H9 (cell line): ENCODE results near the gene PHACTR1. TPM values are rescaled to one million over a fixed set of nuclear protein-coding genes. Genes with fewer than 3 reads are reported as not detected.

Experiments
- DNase-seq: peaks from one replicate; pipeline ENCODE4 v3.0.0-alpha.2; 2017
- H2AFZ ChIP-seq: one replicate; pipeline ENCODE4 v1.6.1; 2013; ENCODE audit warnings: mild to moderate bottlenecking, low read length, control low read depth, moderate library complexity
- H2AK5ac ChIP-seq: 2 replicates; pipeline ENCODE4 v1.6.1; 2013; ENCODE audit warnings: low read length, control low read depth, mixed read lengths; ENCODE audit not compliant: insufficient read length
- H2BK120ac ChIP-seq: one replicate; pipeline ENCODE4 v1.6.1; 2013; ENCODE audit warnings: low read depth, mild to moderate bottlenecking, low read length, control low read depth, inconsistent platforms; ENCODE audit not compliant: poor library complexity, severe bottlenecking
- H2BK12ac ChIP-seq: 2 replicates; pipeline ENCODE4 v1.6.1; 2013; ENCODE audit warnings: low read length, control low read depth, mixed read lengths, low read depth; ENCODE audit not compliant: insufficient read length
- H2BK15ac ChIP-seq: 2 replicates; pipeline ENCODE4 v1.6.1; 2013; ENCODE audit warnings: low read depth, low read length, control low read depth
- H2BK20ac ChIP-seq: one replicate; pipeline ENCODE4 v1.6.1; 2013; ENCODE audit warnings: low read depth, mild to moderate bottlenecking, low read length, control low read depth, inconsistent platforms; ENCODE audit not compliant: poor library complexity, severe bottlenecking
- H2BK5ac ChIP-seq: 2 replicates; pipeline ENCODE4 v1.6.1; 2013; ENCODE audit warnings: low read length, control low read depth, mixed read lengths; ENCODE audit not compliant: insufficient read length
- H3K14ac ChIP-seq: 2 replicates; pipeline ENCODE4 v1.6.1; 2013; ENCODE audit warnings: low read length, control low read depth; ENCODE audit not compliant: insufficient read depth
- H3K18ac ChIP-seq: 2 replicates; pipeline ENCODE4 v1.6.1; 2013; ENCODE audit warnings: low read depth, mild to moderate bottlenecking, mixed read lengths, low read length, control low read depth; ENCODE audit not compliant: insufficient read length
- H3K23ac ChIP-seq: 2 replicates; pipeline ENCODE4 v1.6.1; 2013; ENCODE audit warnings: low read length, control low read depth, mixed read lengths, low read depth; ENCODE audit not compliant: insufficient read length
- H3K23me2 ChIP-seq: 2 replicates; pipeline ENCODE4 v1.6.1; 2013; ENCODE audit warnings: low read depth, mild to moderate bottlenecking, mixed read lengths, low read length, control low read depth; ENCODE audit not compliant: insufficient read length, poor library complexity, severe bottlenecking
- H3K27ac ChIP-seq: 2 replicates; pipeline ENCODE4 v1.5.1; 2013; ENCODE audit warnings: low read length, control low read depth, mixed read lengths, low read depth; ENCODE audit not compliant: insufficient read length
- H3K27me3 ChIP-seq: 2 replicates; pipeline ENCODE4 v1.6.1; 2013; ENCODE audit warnings: low read length, control low read depth, inconsistent platforms; ENCODE audit not compliant: insufficient read depth
- H3K4ac ChIP-seq: 2 replicates; pipeline ENCODE4 v1.6.1; 2013; ENCODE audit warnings: low read depth, mild to moderate bottlenecking, control low read depth, inconsistent platforms, low read length, moderate library complexity
- H3K4me1 ChIP-seq: 2 replicates; pipeline ENCODE4 v1.6.1; 2013; ENCODE audit warnings: low read length, control low read depth, inconsistent platforms; ENCODE audit not compliant: insufficient read depth
- H3K4me2 ChIP-seq: 2 replicates; pipeline ENCODE4 v1.6.1; 2013; ENCODE audit warnings: low read length, control low read depth, mixed read lengths; ENCODE audit not compliant: insufficient read length, insufficient read depth
- H3K56ac ChIP-seq: 2 replicates; pipeline ENCODE4 v1.6.1; 2013; ENCODE audit warnings: low read depth, mild to moderate bottlenecking, mixed read lengths, low read length, control low read depth; ENCODE audit not compliant: insufficient read length
- H3K79me1 ChIP-seq: 2 replicates; pipeline ENCODE4 v1.6.1; 2013; ENCODE audit warnings: low read depth, mild to moderate bottlenecking, moderate library complexity, low read length, control low read depth, inconsistent platforms; ENCODE audit not compliant: insufficient read depth, poor library complexity, severe bottlenecking
- H3K79me2 ChIP-seq: 2 replicates; pipeline ENCODE4 v1.6.1; 2013; ENCODE audit warnings: low read length, control low read depth, inconsistent platforms; ENCODE audit not compliant: insufficient read depth
- H3K9ac ChIP-seq: 2 replicates; pipeline ENCODE4 v1.6.1; 2013; ENCODE audit warnings: low read length, control low read depth, mixed read lengths; ENCODE audit not compliant: insufficient read length; ENCODE audit errors: extremely low read depth
- H3K9me3 ChIP-seq: one replicate; pipeline ENCODE4 v1.6.1; 2013; ENCODE audit warnings: low read depth, low read length, inconsistent platforms; ENCODE audit not compliant: control insufficient read depth
- H3T11ph ChIP-seq: one replicate; pipeline ENCODE4 v1.6.1; 2013; ENCODE audit warnings: mild to moderate bottlenecking, low read length, control low read depth, inconsistent platforms
- H4K20me1 ChIP-seq: one replicate; pipeline ENCODE4 v1.6.1; 2013; ENCODE audit not compliant: control insufficient read depth, insufficient read length, insufficient read depth
- H4K5ac ChIP-seq: 2 replicates; pipeline ENCODE4 v1.6.1; 2013; ENCODE audit warnings: low read depth, mild to moderate bottlenecking, mixed read lengths, low read length, control low read depth; ENCODE audit not compliant: insufficient read length
- H4K8ac ChIP-seq: replicated peaks from 2 replicates; pipeline ENCODE4 v1.6.1; 2013; ENCODE audit warnings: low read length, control low read depth, mixed read lengths, low read depth; ENCODE audit not compliant: insufficient read length
- H4K91ac ChIP-seq: 2 replicates; pipeline ENCODE4 v1.6.1; 2013; ENCODE audit warnings: low read depth, mild to moderate bottlenecking, moderate library complexity, mixed read lengths, low read length, control low read depth; ENCODE audit not compliant: insufficient read length
- H3K27ac Mint-ChIP-seq, 3 experiments: 2 replicates in 2 of 3; 3 replicates in 1 of 3; pipeline ENCODE4 v1.8.0; 2020 to 2021; ENCODE audit warnings: mixed read lengths in 3 of 3, mild to moderate bottlenecking in 1 of 3, moderate library complexity in 1 of 3
- H3K27me3 Mint-ChIP-seq: 2 replicates; pipeline ENCODE4 v1.8.0; 2021; ENCODE audit warnings: low read depth, mild to moderate bottlenecking, moderate library complexity, mixed read lengths
- H3K36me3 Mint-ChIP-seq, 3 experiments: 2 replicates in 2 of 3; 3 replicates in 1 of 3; pipeline ENCODE4 v1.8.0; 2020 to 2021; ENCODE audit warnings: low read depth in 3 of 3, mixed read lengths in 3 of 3; ENCODE audit not compliant: insufficient read depth in 1 of 3
- H3K4me1 Mint-ChIP-seq, 2 experiments: 2 replicates each; pipeline ENCODE4 v1.8.0; 2020; ENCODE audit warnings: mixed read lengths in 2 of 2
- H3K4me3 Mint-ChIP-seq, 2 experiments: 2 replicates in 1 of 2; 3 replicates in 1 of 2; pipeline ENCODE4 v1.8.0; 2020 to 2021; ENCODE audit warnings: mild to moderate bottlenecking in 2 of 2, mixed read lengths in 2 of 2, moderate library complexity in 1 of 2
- H3K9me3 Mint-ChIP-seq, 2 experiments: 2 replicates in 1 of 2; 3 replicates in 1 of 2; pipeline ENCODE4 v1.8.0; 2020; ENCODE audit warnings: mild to moderate bottlenecking in 2 of 2, mixed read lengths in 2 of 2, moderate library complexity in 1 of 2
- CTCF ChIP-seq: fragments of 200-600 bp; sonication (generic); conservative IDR thresholded peaks from 3 replicates; pipeline ENCODE4 v1.8.0; 2021; ENCODE audit warnings: antibody characterized with exemption, mild to moderate bottlenecking
- WGBS: extraction: QIAGEN DNeasy Blood & Tissue Kit; methylation state at CpG from one replicate; pipeline ENCODE4 v1.1.7; 2013; ENCODE audit warnings: missing lambda C conversion rate, low lambda C conversion rate, mixed read lengths; ENCODE audit not compliant: insufficient read length; ENCODE audit errors: extremely low coverage; 5-methylcytosine and 5-hydroxymethylcytosine counted together
- total RNA-seq: library from RNA; stranded (reverse); gene quantifications from 2 replicates; pipeline ENCODE4 v1.2.1, GENCODE V29; 2021

PHACTR1 gene
- total RNA-seq, 1 experiment from 2014 or later = 15.9 TPM

- no peak overlapping the region for H3K27ac Mint-ChIP-seq
- H3K27ac ChIP-seq = no peak overlapping the region
- H3K4ac ChIP-seq = no peak overlapping the region
- H3K4me1 Mint-ChIP-seq = peaks cover 34 to 36% of the 10 kb centered on the region in 2 experiments
- H4K20me1 ChIP-seq = no peaks in the 10 kb centered on the region
- no peak overlapping the region for H3K56ac ChIP-seq
- no peak overlapping the region for H2BK15ac ChIP-seq
- no peak overlapping the region for H3K18ac ChIP-seq
- no peaks in the 10 kb centered on the region for H3K36me3 Mint-ChIP-seq
- no peak overlapping the region for H3K14ac ChIP-seq
- H3K23me2 ChIP-seq = no peaks in the 10 kb centered on the region
- H2AFZ ChIP-seq = no peak overlapping the region
- no peak overlapping the region for H4K91ac ChIP-seq
- no peak overlapping the region for H4K8ac ChIP-seq
- no peak overlapping the region for H2AK5ac ChIP-seq
- H3T11ph ChIP-seq = no peak overlapping the region
- H2BK5ac ChIP-seq = no peak overlapping the region
- no peaks in the 10 kb centered on the region for H3K9me3 ChIP-seq
- H2BK120ac ChIP-seq = no peak overlapping the region
- H3K4me1 ChIP-seq = peaks cover 10% of the 10 kb centered on the region; the same call in 1 of the 2 replicates
- H3K9ac ChIP-seq = no peak overlapping the region
- no peak overlapping the region for H3K23ac ChIP-seq
- no peaks in the 10 kb centered on the region for H3K27me3 ChIP-seq
- no peak overlapping the region for H2BK12ac ChIP-seq
- H3K4me2 ChIP-seq = no peak overlapping the region
- H3K79me2 ChIP-seq = no peaks in the 10 kb centered on the region
- no peak overlapping the region for H4K5ac ChIP-seq
- no peak for TF ChIP-seq CTCF
- H3K27me3 Mint-ChIP-seq = no peaks in the 10 kb centered on the region
- WGBS = no CpG with 5 or more reads among the region's 1 CpG
- no peak overlapping the region for H3K4me3 Mint-ChIP-seq
- H3K79me1 ChIP-seq = no peaks in the 10 kb centered on the region
- no peaks in the 10 kb centered on the region for H3K9me3 Mint-ChIP-seq
- DNase-seq = no peak
- H2BK20ac ChIP-seq = no peak overlapping the region
Observed at GRCh38 chr6:13147376-13147775, 430.8 kb downstream of the PHACTR1 start.
